Neuronal stem cell (in vitro differentiated cells): ENCODE data around the gene CGB1.

Experiments used
- DNase-seq: peaks from one replicate; pipeline ENCODE4 v3.0.0-alpha.2; 2013; ENCODE audit warnings: low spot score
- H2AFZ ChIP-seq: one replicate; pipeline ENCODE4 v1.6.1; 2013; ENCODE audit warnings: mild to moderate bottlenecking, low read length, inconsistent platforms
- H2AK5ac ChIP-seq: 2 replicates; pipeline ENCODE4 v1.6.1; 2013; ENCODE audit warnings: low read depth, mild to moderate bottlenecking, inconsistent platforms, low read length, moderate library complexity, mixed read lengths
- H2BK120ac ChIP-seq: 2 replicates; pipeline ENCODE4 v1.6.1; 2013; ENCODE audit warnings: low read depth, mild to moderate bottlenecking, inconsistent platforms, low read length, moderate library complexity, mixed read lengths
- H2BK12ac ChIP-seq: one replicate; pipeline ENCODE4 v1.6.1; 2013; ENCODE audit warnings: low read length, inconsistent platforms
- H2BK15ac ChIP-seq: 2 replicates; pipeline ENCODE4 v1.6.1; 2013; ENCODE audit warnings: mild to moderate bottlenecking, low read length, inconsistent platforms, mixed read lengths
- H2BK5ac ChIP-seq: one replicate; pipeline ENCODE4 v1.6.1; 2013; ENCODE audit warnings: inconsistent platforms, mild to moderate bottlenecking, low read length, moderate library complexity
- H3K14ac ChIP-seq: one replicate; pipeline ENCODE4 v1.6.1; 2013; ENCODE audit warnings: low read length, inconsistent platforms
- H3K18ac ChIP-seq: 2 replicates; pipeline ENCODE4 v1.6.1; 2013; ENCODE audit warnings: low read length, inconsistent platforms
- H3K23ac ChIP-seq: 2 replicates; pipeline ENCODE4 v1.6.1; 2013; ENCODE audit warnings: low read depth, mild to moderate bottlenecking, mixed read lengths, low read length, inconsistent platforms; ENCODE audit not compliant: poor library complexity
- H3K27ac ChIP-seq: replicated peaks from 3 replicates; pipeline ENCODE4 v1.5.1; 2013; ENCODE audit warnings: low read length, inconsistent platforms
- H3K27me3 ChIP-seq, 3 experiments: 2 replicates each; pipeline ENCODE4 v1.6.1; 2013; ENCODE audit warnings: low read length in 3 of 3, mild to moderate bottlenecking in 2 of 3, inconsistent platforms in 1 of 3, low read depth in 1 of 3, mixed read lengths in 1 of 3, moderate library complexity in 1 of 3; ENCODE audit not compliant: control insufficient read depth in 3 of 3, insufficient read depth in 3 of 3
- H3K36me3 ChIP-seq, 2 donors: replicated peaks in 1 of 2; 2 replicates each; pipeline ENCODE4 v1.6.1; 2013; ENCODE audit warnings: low read length in 2 of 2; ENCODE audit not compliant: control insufficient read depth in 2 of 2, insufficient read depth in 2 of 2
- H3K4ac ChIP-seq: 2 replicates; pipeline ENCODE4 v1.6.1; 2013; ENCODE audit warnings: inconsistent platforms, mild to moderate bottlenecking, low read length, moderate library complexity
- H3K4me1 ChIP-seq, 2 donors: 1 replicate in 1 of 2; 2 replicates in 1 of 2; pipeline ENCODE4 v1.6.1; 2013; ENCODE audit warnings: low read length in 2 of 2, low read depth in 1 of 2; ENCODE audit not compliant: control insufficient read depth in 2 of 2, insufficient read depth in 1 of 2
- H3K4me2 ChIP-seq: one replicate; pipeline ENCODE4 v1.6.1; 2013; ENCODE audit warnings: mild to moderate bottlenecking, low read length, inconsistent platforms; ENCODE audit not compliant: insufficient read depth, poor library complexity, severe bottlenecking
- H3K4me3 ChIP-seq, 2 donors: 2 replicates each; pipeline ENCODE4 v1.5.1; 2013; ENCODE audit warnings: low read length in 2 of 2, mild to moderate bottlenecking in 2 of 2, inconsistent platforms in 1 of 2, moderate library complexity in 1 of 2
- H3K79me1 ChIP-seq: one replicate; pipeline ENCODE4 v1.6.1; 2013; ENCODE audit warnings: low read depth, mild to moderate bottlenecking, inconsistent platforms, low read length, moderate library complexity
- H3K9ac ChIP-seq: one replicate; pipeline ENCODE4 v1.6.1; 2013; ENCODE audit warnings: mild to moderate bottlenecking, low read depth, low read length, inconsistent platforms; ENCODE audit not compliant: poor library complexity
- H3K9me3 ChIP-seq, 2 donors: replicated peaks in 1 of 2; 2 replicates each; pipeline versions ENCODE3 to v1.6.1; 2013; ENCODE audit warnings: low read length in 2 of 2, mild to moderate bottlenecking in 2 of 2, inconsistent platforms in 1 of 2, low read depth in 1 of 2, mixed read lengths in 1 of 2, moderate library complexity in 1 of 2; ENCODE audit not compliant: control insufficient read depth in 2 of 2, insufficient read depth in 1 of 2
- H4K8ac ChIP-seq: one replicate; pipeline ENCODE4 v1.6.1; 2013; ENCODE audit warnings: low read depth, mild to moderate bottlenecking, inconsistent platforms, low read length, moderate library complexity
- H4K91ac ChIP-seq: one replicate; pipeline ENCODE4 v1.6.1; 2013; ENCODE audit warnings: low read length, low read depth, mild to moderate bottlenecking, inconsistent platforms; ENCODE audit not compliant: poor library complexity
- WGBS, 2 donors: extraction: QIAGEN DNeasy Blood & Tissue Kit; methylation state at CpG; one replicate each; pipeline ENCODE4 v1.1.7; 2013; ENCODE audit warnings: missing lambda C conversion rate in 2 of 2, mixed read lengths in 1 of 2; ENCODE audit not compliant: insufficient read length in 2 of 2, insufficient replicate concordance in 1 of 2; ENCODE audit errors: extremely low coverage in 2 of 2; 5-methylcytosine and 5-hydroxymethylcytosine counted together

CGB1 gene

GRCh38 chr19:49067554-49067953, 30.9 kb upstream of the CGB1 start:
- H3K9ac ChIP-seq, result peak overlapping the region; percentile 44
- no peak overlapping the region for H3K4me2 ChIP-seq
- no peaks in the 10 kb centered on the region for H3K36me3 ChIP-seq
- DNase-seq, result no peak
- no peak overlapping the region for H2BK15ac ChIP-seq
- H2AK5ac ChIP-seq, result no peak overlapping the region
- peaks cover 10 to 80% (median 53%) of the 10 kb centered on the region in 3 experiments for H3K27me3 ChIP-seq
- H4K8ac ChIP-seq, result no peak overlapping the region
- no peak overlapping the region for H3K14ac ChIP-seq
- H3K18ac ChIP-seq, result peak overlapping the region; percentile 28
- H2BK12ac ChIP-seq, result no peak overlapping the region
- H3K4me1 ChIP-seq, result peaks cover 9 to 10% of the 10 kb centered on the region in 2 donors
- H3K4me3 ChIP-seq, result no peak overlapping the region
- H3K9me3 ChIP-seq, result peaks cover 12 to 17% of the 10 kb centered on the region in 2 donors
- WGBS, 2 donors, result no CpG with 5 or more reads among the region's 3 CpGs
- H2BK120ac ChIP-seq, result no peak overlapping the region
- H3K23ac ChIP-seq, result no peak overlapping the region
- no peak overlapping the region for H4K91ac ChIP-seq
- no peaks in the 10 kb centered on the region for H3K79me1 ChIP-seq
- H2AFZ ChIP-seq, result no peak overlapping the region
- H3K4ac ChIP-seq, result no peak overlapping the region
- H2BK5ac ChIP-seq, result no peak overlapping the region
- no peak overlapping the region for H3K27ac ChIP-seq

- Histone ChIP-seq H3K9me3 (peaks cover 4 to 15% of the 10 kb centered on the region in 2 donors), H3K4ac (no peak overlapping the region), H3K4me3 (no peak overlapping the region), H3K23ac (peak overlapping the region; percentile 76), H3K27me3 (peaks cover 0 to 78% (median 39%) of the 10 kb centered on the region in 3 experiments), H3K9ac (peak overlapping the region; percentile 25), H4K8ac (no peak overlapping the region), H3K36me3 (no peaks in the 10 kb centered on the region), H3K79me1 (no peaks in the 10 kb centered on the region), H3K4me1 (peaks cover 9 to 10% of the 10 kb centered on the region in 2 donors), H2BK12ac (no peak overlapping the region), H3K27ac (no peak overlapping the region), H3K14ac (peak overlapping the region; percentile 11), H2BK15ac (peak overlapping the region; percentile 54), H2BK5ac (no peak overlapping the region), H4K91ac (no peak overlapping the region), H2AFZ (no peak overlapping the region), H3K4me2 (no peak overlapping the region), H2AK5ac (peak overlapping the region; percentile 21), H2BK120ac (no peak overlapping the region), H3K18ac (peak overlapping the region; percentile 79)
- WGBS, 2 donors, result no CpG with 5 or more reads among the region's 13 CpGs
- DNase-seq, result no peak
These were observed 29.3 kb upstream of the CGB1 start for GRCh38 chr19:49065905-49066512.

- H3K79me1 ChIP-seq, result no peaks in the 10 kb centered on the region
- peak within 1 kb of the TSS; percentile 61 for H2BK120ac ChIP-seq
- no peak within 1 kb of the TSS for H4K8ac ChIP-seq
- DNase-seq, result peak; percentile 71
- peak within 1 kb of the TSS; percentile 91 for H3K18ac ChIP-seq
- H3K27me3 ChIP-seq, result peaks cover 0 to 78% (median 29%) of the 10 kb centered on the region in 3 experiments
- peak within 1 kb of the TSS; percentile 24 for H2BK12ac ChIP-seq
- peak within 1 kb of the TSS; percentile 94 for H2AK5ac ChIP-seq
- H3K4me2 ChIP-seq, result peak within 1 kb of the TSS; percentile 35
- H2BK5ac ChIP-seq, result peak within 1 kb of the TSS; percentile 29
- H3K9me3 ChIP-seq, result peaks cover 4 to 8% of the 10 kb centered on the region in 2 donors
- no peak within 1 kb of the TSS for H3K27ac ChIP-seq
- peak within 1 kb of the TSS; percentile 96 for H2BK15ac ChIP-seq
- H3K4me1 ChIP-seq, result peaks cover 9 to 10% of the 10 kb centered on the region in 2 donors
- H3K14ac ChIP-seq, result peak within 1 kb of the TSS; percentile 21
- H4K91ac ChIP-seq, result no peak within 1 kb of the TSS
- H3K4ac ChIP-seq, result peak within 1 kb of the TSS; percentile 23
- no peaks in the 10 kb centered on the region for H3K36me3 ChIP-seq
- peak within 1 kb of the TSS; percentile 34 to 69 for H3K4me3 ChIP-seq
- WGBS, 2 donors, result no CpG with 5 or more reads among the region's 53 CpGs
- H3K23ac ChIP-seq, result peak within 1 kb of the TSS; percentile 75
- H2AFZ ChIP-seq, result peak within 1 kb of the TSS; percentile 93
- peak within 1 kb of the TSS; percentile 66 for H3K9ac ChIP-seq
These were observed 28.3 kb upstream of the CGB1 start, which contains the start of gene NTF4 for GRCh38 chr19:49064768-49065611. Gene NTF4 (minus strand): TSS chr19:49064818. CDS start chr19:49061997, 2,821 bp downstream.
